SU-DHL-6 (cell line): Measurements from ENCODE around the gene CXorf66.

Source experiments
- H2AFZ ChIP-seq: fragments of 200-600 bp; sonication (generic); 2 replicates; pipeline ENCODE4 v1.6.1; 2014; ENCODE audit warnings: low read depth, mild to moderate bottlenecking, moderate library complexity, mixed read lengths, antibody characterized with exemption, low read length; ENCODE audit not compliant: severe bottlenecking
- H3F3A ChIP-seq: fragments of 200-600 bp; shearing (Covaris generic); 2 replicates; pipeline ENCODE4 v1.6.0; 2016; ENCODE audit warnings: antibody characterized with exemption, mild to moderate bottlenecking; ENCODE audit not compliant: insufficient read depth
- H3K27ac ChIP-seq: fragments of 200-600 bp; sonication (generic); 2 replicates; pipeline ENCODE4 v1.5.1; 2016; ENCODE audit warnings: low read depth, mild to moderate bottlenecking, low read length, moderate library complexity, mixed read lengths
- H3K27me3 ChIP-seq: fragments of 200-600 bp; sonication (generic), shearing (Covaris generic); 2 replicates; pipeline ENCODE4 v1.6.0; 2014; ENCODE audit warnings: mild to moderate bottlenecking, low read length
- H3K36me3 ChIP-seq: fragments of 200-600 bp; sonication (generic); 2 replicates; pipeline ENCODE4 v1.6.1; 2014; ENCODE audit warnings: mild to moderate bottlenecking, low read length, mixed read lengths
- H3K4me2 ChIP-seq: fragments of 300-600, 200-600 bp; shearing (Covaris generic), sonication (generic); 2 replicates; pipeline ENCODE4 v1.6.0; 2014; ENCODE audit warnings: low read length, low read depth, mild to moderate bottlenecking; ENCODE audit not compliant: poor library complexity, severe bottlenecking
- H3K4me3 ChIP-seq: fragments of 200-600 bp; sonication (generic); 2 replicates; pipeline ENCODE4 v1.5.1; 2014; ENCODE audit warnings: antibody characterized with exemption, low read length, mild to moderate bottlenecking, mixed read lengths; ENCODE audit not compliant: insufficient read depth, poor library complexity, severe bottlenecking
- H3K79me2 ChIP-seq: fragments of 200-600 bp; sonication (generic); 2 replicates; pipeline ENCODE4 v1.6.1; 2014; ENCODE audit warnings: mild to moderate bottlenecking, low read length, moderate library complexity; ENCODE audit not compliant: insufficient read depth
- H3K9ac ChIP-seq: fragments of 200-600 bp; sonication (generic); 2 replicates; pipeline ENCODE4 v1.7.0; 2014; ENCODE audit warnings: mild to moderate bottlenecking, low read length
- H3K9me2 ChIP-seq: fragments of 200-600 bp; sonication (generic); replicated peaks from 2 replicates; pipeline ENCODE4 v1.6.1; 2014; ENCODE audit warnings: low read length; ENCODE audit not compliant: insufficient read depth
- H3K9me3 ChIP-seq: fragments of 200-600 bp; sonication (generic); 2 replicates; pipeline ENCODE4 v1.6.1; 2014; ENCODE audit warnings: low read length, mixed read lengths; ENCODE audit not compliant: insufficient read depth
- H4K20me1 ChIP-seq: fragments of 200-600 bp; sonication (generic); 2 replicates; pipeline ENCODE4 v1.6.1; 2014; ENCODE audit warnings: low read depth, mild to moderate bottlenecking, antibody characterized with exemption, low read length, moderate library complexity, mixed read lengths
- EZH2phosphoT487 ChIP-seq: fragments of 200-600 bp; sonication (generic), shearing (Covaris generic); conservative IDR thresholded peaks from 2 replicates; pipeline ENCODE4 v1.6.1; 2018; ENCODE audit warnings: mild to moderate bottlenecking, antibody characterized with exemption, low read length, moderate library complexity, mixed read lengths
- TF ChIP-seq, protein P1 (sequence below): fragments of 200-600 bp; sonication (generic); IDR thresholded peaks from one replicate; pipeline ENCODE4 v1.5.1; 2017; ENCODE audit warnings: antibody characterized with exemption, mild to moderate bottlenecking, low read length, moderate library complexity; ENCODE audit not compliant: insufficient read depth, poor library complexity, severe bottlenecking

Gene CXorf66

DNA sequence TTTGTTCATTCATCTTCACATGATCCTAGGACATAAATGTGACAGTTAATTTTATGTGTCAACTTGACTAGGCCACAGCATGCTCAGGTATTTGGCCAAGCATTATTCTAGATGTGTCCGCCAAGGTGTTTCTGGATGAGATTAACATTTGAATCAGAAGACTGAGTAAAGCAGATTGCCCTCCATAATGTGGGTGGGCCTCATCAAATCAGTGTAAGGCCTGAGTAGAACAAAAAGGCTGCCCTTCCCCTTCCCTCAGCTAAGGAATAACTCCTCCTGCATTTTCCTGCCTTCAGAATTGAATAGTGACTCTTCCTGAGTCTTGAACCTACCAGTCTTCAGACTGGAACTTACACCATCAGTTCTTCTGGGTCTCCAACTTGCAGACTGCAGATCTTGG is 50.9 kb downstream of the CXorf66 start:
- H3K79me2 ChIP-seq, result no peaks in the 10 kb centered on the region
- H3K9me2 ChIP-seq, result no peaks in the 10 kb centered on the region
- H3K4me2 ChIP-seq, result no peak overlapping the region
- H3K9ac ChIP-seq, result no peak overlapping the region
- H3K9me3 ChIP-seq, result no peaks in the 10 kb centered on the region
- TF ChIP-seq, protein P1, sequence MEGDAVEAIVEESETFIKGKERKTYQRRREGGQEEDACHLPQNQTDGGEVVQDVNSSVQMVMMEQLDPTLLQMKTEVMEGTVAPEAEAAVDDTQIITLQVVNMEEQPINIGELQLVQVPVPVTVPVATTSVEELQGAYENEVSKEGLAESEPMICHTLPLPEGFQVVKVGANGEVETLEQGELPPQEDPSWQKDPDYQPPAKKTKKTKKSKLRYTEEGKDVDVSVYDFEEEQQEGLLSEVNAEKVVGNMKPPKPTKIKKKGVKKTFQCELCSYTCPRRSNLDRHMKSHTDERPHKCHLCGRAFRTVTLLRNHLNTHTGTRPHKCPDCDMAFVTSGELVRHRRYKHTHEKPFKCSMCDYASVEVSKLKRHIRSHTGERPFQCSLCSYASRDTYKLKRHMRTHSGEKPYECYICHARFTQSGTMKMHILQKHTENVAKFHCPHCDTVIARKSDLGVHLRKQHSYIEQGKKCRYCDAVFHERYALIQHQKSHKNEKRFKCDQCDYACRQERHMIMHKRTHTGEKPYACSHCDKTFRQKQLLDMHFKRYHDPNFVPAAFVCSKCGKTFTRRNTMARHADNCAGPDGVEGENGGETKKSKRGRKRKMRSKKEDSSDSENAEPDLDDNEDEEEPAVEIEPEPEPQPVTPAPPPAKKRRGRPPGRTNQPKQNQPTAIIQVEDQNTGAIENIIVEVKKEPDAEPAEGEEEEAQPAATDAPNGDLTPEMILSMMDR, result no peak
- TF ChIP-seq EZH2phosphoT487, result no peak
- H3K4me3 ChIP-seq, result no peak overlapping the region
- H3K27me3 ChIP-seq, result no peaks in the 10 kb centered on the region
- H3F3A ChIP-seq, result no peaks in the 10 kb centered on the region
- no peaks in the 10 kb centered on the region for H4K20me1 ChIP-seq
- no peak overlapping the region for H2AFZ ChIP-seq
- no peak overlapping the region for H3K27ac ChIP-seq
- H3K36me3 ChIP-seq, result no peaks in the 10 kb centered on the region

- H3K27ac ChIP-seq, result no peak overlapping the region
- TF ChIP-seq EZH2phosphoT487, result no peak
- TF ChIP-seq, protein P1, result no peak
- no peak overlapping the region for H3K4me2 ChIP-seq
- H3K36me3 ChIP-seq, result no peaks in the 10 kb centered on the region
- no peaks in the 10 kb centered on the region for H3K9me3 ChIP-seq
- H3K9me2 ChIP-seq, result no peaks in the 10 kb centered on the region
- no peaks in the 10 kb centered on the region for H3K79me2 ChIP-seq
- H3K4me3 ChIP-seq, result no peak overlapping the region
- H4K20me1 ChIP-seq, result no peaks in the 10 kb centered on the region
- H3K27me3 ChIP-seq, result no peaks in the 10 kb centered on the region
- no peaks in the 10 kb centered on the region for H3F3A ChIP-seq
- H3K9ac ChIP-seq, result no peak overlapping the region
- no peak overlapping the region for H2AFZ ChIP-seq
These were observed 55.6 kb downstream of the CXorf66 start for GRCh38 chrX:139909712-139910111.

GRCh38 chrX:139907078-139907477 is 58.2 kb downstream of the CXorf66 start:
- no peaks in the 10 kb centered on the region for H4K20me1 ChIP-seq
- H3K9me3 ChIP-seq, result no peaks in the 10 kb centered on the region
- H2AFZ ChIP-seq, result no peak overlapping the region
- no peaks in the 10 kb centered on the region for H3F3A ChIP-seq
- H3K79me2 ChIP-seq, result no peaks in the 10 kb centered on the region; the same call in 1 of the 2 replicates
- no peaks in the 10 kb centered on the region for H3K27me3 ChIP-seq
- H3K9ac ChIP-seq, result no peak overlapping the region
- H3K9me2 ChIP-seq, result no peaks in the 10 kb centered on the region
- TF ChIP-seq, protein P1, result no peak
- no peak for TF ChIP-seq EZH2phosphoT487
- no peaks in the 10 kb centered on the region for H3K36me3 ChIP-seq
- H3K4me2 ChIP-seq, result no peak overlapping the region
- no peak overlapping the region for H3K27ac ChIP-seq
- no peak overlapping the region for H3K4me3 ChIP-seq
